NCI-H1930 (cell line): ENCODE data around the gene ZYX.
"Not testable (repeated sequence)": the region's sequence is repeated elsewhere in the genome, so short reads cannot be mapped to it uniquely, and the experiment has no call there.

ENCODE experiments used
- DNase-seq, 2 experiments: peaks; one replicate each; lab custom pipeline; 2025; lab: John Stamatoyannopoulos, UW

The ZYX gene

GRCh38 chr7:143397710-143398530 is 16.8 kb downstream of the ZYX start:
- DNase-seq: no peak

GRCh38 chr7:143398616-143399015 is 17.5 kb downstream of the ZYX start:
- no peak for DNase-seq

- no peak for DNase-seq
Measured at GRCh38 chr7:143399151-143399550, 18.0 kb downstream of the ZYX start.

- no peak for DNase-seq
Measured at GRCh38 chr7:143399642-143400041, 18.5 kb downstream of the ZYX start.

- no peak for DNase-seq
Measured at GRCh38 chr7:143401265-143401664, 20.1 kb downstream of the ZYX start.

- not testable (repeated sequence) for DNase-seq
Measured at GRCh38 chr7:143402233-143402632, 21.1 kb downstream of the ZYX start.

GRCh38 chr7:143405173-143406001 is 24.2 kb downstream of the ZYX start:
- DNase-seq: no peak

GRCh38 chr7:143406002-143406357 is 24.8 kb downstream of the ZYX start:
- DNase-seq: no peak

- DNase-seq: no peak
Measured at GRCh38 chr7:143407287-143408251, 26.4 kb downstream of the ZYX start.

GRCh38 chr7:143408252-143408685 is 27.1 kb downstream of the ZYX start:
- no peak for DNase-seq

- DNase-seq: no peak
Measured at GRCh38 chr7:143408686-143409561, 27.8 kb downstream of the ZYX start, which contains the start of gene EPHA1. EPHA1 (minus strand) TSS chr7:143408856; CDS start chr7:143408805, 51 bp downstream.

GRCh38 chr7:143410521-143411004 is 29.4 kb downstream of the ZYX start:
- no peak for DNase-seq

- no peak for DNase-seq
Measured at GRCh38 chr7:143411976-143412708, 31.0 kb downstream of the ZYX start.

- no peak for DNase-seq
Measured at GRCh38 chr7:143413123-143413522, 32.0 kb downstream of the ZYX start.

GRCh38 chr7:143415209-143415608 is 34.1 kb downstream of the ZYX start:
- DNase-seq: not testable (repeated sequence)

GRCh38 chr7:143415742-143416397 is 34.7 kb downstream of the ZYX start:
- DNase-seq: no peak

- peak in 1 of 2 experiments; percentile 49 for DNase-seq
Measured at GRCh38 chr7:143416565-143417149, 35.5 kb downstream of the ZYX start.

- no peak for DNase-seq
Measured at GRCh38 chr7:143417734-143418383, 36.7 kb downstream of the ZYX start.
